B cell (primary cell): ENCODE results near the gene SDHAF2.

Source experiments
- CTCF ChIP-seq: fragments of 200-600 bp; IDR thresholded peaks from one replicate; pipeline ENCODE4 v1.8.0; 2022; ENCODE audit warnings: antibody characterized with exemption, mild to moderate bottlenecking
- EZH2 ChIP-seq: IDR thresholded peaks from 2 replicates; pipeline ENCODE4 v1.6.1; 2012; ENCODE audit warnings: borderline replicate concordance, low read depth, mild to moderate bottlenecking, moderate library complexity, low read length; ENCODE audit not compliant: insufficient read depth, poor library complexity, severe bottlenecking

GRCh38 chr11:61486779-61487178, 56.9 kb downstream of the SDHAF2 start:
- TF ChIP-seq CTCF (no peak), EZH2 (no peak)
